Measurements from ENCODE around the gene HPX.

Gene HPX

DNA sequence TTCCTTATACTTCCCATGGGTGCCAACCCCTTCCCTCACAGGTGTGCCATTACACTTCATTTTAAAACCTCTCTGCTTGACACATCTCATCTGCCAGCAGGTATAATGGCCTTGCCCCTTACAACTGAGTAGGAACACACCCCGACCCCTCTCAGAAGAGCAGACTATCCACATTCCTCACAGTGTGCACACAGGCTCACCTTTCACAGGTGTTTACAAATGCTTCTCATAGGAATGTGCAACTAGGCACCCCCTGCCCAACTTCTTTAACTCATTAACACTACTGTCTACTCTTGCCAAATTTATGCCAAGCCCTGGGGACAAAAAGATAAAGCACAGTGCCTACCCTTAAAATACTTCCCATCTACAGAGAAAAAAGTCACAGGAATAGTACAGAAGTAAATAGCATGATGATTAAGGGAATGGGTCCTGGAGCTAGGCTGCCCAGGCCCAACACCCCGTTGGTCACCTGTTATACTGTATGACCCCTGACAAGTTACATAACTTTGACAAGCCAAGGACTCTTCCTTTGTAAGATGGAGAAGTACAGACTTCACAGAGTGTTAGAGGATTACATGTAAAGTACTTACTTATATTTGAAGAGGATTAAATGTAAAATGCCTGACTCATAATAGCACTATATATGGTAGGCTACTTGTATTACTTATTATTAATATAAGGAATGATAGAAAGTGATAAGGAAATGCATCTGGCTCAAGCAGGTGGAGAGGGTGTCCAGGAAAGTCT, 17.7 kb upstream of the HPX start:
- DNase-seq = no peak

GRCh38 chr11:6457581-6458320, 17.0 kb upstream of the HPX start:
- no peak for DNase-seq

DNA sequence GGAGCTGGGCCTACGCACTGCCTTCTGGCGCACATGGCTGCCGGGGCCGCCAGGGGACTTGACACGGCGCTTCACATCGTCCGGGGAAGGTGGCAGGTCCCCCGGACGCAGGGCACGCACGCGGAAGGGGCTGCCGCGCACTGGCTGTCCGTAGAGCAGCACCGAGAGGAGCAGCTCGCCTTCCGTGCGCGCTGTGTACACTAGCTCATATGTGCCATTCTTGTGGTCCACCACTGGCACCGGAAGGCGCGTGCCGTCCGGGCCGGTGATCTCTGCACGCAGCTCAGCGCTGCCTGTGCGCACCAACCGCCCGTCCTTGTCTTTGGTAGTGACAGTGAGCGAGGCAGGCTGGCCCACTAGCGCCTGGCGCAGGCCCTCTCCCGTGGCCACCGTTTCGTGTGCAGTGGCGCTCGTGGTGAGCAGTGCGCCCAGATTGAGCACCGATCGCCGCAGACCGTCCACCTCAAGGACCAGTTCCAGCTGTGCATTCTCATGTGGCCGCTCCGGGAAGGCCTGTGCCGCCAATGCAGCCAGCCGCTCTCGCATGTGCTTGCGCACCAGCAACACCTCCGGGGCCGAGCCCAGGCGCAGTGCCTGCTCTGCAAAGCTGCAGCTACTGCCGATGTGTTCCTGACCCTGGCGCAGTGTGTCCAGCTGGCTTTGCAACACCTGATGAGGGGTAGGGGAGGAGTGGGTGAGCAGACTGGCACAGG, 15.7 kb upstream of the HPX start:
- no peak for DNase-seq

DNA sequence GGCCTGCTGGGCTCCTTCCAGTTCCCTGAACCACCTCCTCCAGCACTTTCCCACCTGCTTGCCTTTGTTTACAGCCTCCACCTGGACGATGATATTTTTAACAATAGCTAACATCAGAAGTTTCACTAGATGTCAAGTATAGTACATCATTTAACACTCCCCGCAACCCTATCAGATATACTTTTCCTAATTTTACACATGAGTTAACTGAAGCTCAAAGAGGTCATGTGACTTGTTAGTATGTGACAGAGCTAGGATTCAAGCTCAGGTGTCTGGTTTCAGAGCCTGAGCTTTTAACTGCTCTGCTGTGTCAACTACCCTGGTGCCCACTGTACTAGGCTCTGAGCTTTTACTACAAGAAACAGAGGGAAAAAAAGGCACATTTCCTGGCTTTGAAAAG, 14.3 kb upstream of the HPX start:
- DNase-seq = no peak

DNA sequence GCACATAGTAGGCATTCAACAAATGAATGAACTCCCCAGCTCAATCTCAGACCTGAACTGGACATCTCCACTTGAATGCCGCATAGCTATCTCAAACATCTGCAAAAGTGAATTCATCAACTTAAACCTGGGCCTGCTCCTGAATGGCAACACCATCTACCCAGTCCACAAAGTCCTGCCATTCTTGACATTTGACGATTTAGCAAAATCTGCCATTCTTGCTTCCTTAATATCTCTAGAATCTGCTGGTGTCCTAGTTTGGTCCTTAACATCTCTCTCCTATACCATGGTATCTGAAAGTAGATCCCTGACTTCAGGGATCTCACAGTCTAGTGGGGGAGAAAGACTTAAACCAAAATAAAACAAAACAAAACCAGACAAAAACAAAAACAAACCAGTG, 12.4 kb upstream of the HPX start:
- no peak for DNase-seq

DNA sequence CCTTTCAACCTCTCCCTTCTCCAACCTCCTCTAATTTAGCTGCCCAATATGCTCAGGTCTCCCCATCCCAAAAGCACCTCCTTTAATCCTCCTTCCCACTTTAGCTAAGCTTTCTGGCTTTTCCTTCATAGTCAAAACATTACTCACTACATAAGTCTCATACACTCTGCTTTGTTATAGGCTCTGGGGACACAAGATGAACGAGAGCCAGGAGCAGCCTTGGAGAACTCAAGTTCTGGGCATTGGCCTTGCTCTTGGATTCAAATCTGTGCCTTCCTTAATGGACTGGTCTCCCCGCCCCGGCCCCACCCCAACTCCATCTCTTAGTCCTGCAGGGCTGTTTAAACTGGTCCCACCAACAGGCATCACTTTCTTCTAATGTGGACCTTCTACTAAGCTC, 11.4 kb upstream of the HPX start:
- DNase-seq = no peak

GRCh38 chr11:6448574-6448973, 7.8 kb upstream of the HPX start:
- no peak for DNase-seq

DNA sequence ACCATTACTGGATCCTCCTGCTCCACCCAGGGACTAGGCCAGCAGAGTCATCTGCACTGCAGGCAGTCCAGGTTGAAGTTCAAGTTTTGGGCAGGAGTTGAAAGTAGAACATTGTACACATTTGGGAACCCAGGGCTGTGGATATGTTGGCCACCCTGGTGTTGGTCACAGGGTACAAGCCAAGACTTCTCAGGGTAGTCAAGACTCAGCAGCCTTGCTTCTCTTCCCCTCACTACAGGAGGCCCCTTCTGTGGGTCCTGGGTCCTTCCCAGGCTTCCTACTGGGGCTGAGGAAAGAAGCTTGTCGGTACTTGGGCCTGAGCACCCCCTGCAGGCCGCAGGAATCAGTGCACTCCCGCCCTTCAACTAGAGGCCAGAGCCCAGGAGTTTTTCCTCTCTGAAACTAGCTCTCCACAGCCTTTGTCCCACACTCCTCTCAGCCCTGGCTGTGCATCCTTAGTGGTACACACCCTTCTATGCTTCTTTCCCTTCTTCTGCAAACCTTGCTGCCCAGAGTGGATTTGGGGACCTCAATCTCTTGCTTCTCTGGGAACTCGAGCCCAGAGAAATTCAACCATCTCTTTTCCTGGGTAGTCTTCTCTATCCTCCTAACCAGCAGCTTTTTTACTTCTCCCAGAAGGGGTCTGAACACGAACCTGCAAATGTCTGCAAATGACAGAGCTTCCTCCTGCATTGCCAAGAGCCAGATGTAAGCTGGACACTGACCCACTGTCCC, 2.6 kb upstream of the HPX start:
- peak; percentile 25 to 71 for DNase-seq

GRCh38 chr11:6442441-6442840, 1.7 kb upstream of the HPX start:
- no peak for DNase-seq

GRCh38 chr11:6438979-6439571, 1.7 kb downstream of the HPX start:
- DNase-seq = peak; percentile 70 to 76

DNA sequence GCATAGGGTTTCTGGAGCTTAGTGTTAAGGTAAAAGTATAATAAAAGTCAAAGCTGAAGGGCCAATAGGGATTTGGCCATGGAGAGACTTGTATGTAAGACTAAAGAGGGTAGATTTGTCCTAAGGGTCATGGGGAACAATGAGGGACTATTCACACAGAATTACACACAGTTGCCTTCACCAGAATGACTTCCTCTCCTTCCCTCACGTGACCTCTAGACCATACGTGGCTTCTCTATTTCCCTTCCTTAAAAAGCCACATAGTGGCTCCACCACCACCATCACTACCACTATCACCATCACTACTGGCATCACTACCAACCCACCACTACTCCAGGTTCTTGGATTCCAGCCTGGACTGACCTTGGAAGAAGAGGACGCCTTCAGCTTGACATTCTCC, 2.8 kb downstream of the HPX start:
- peak; percentile 65 to 77 for DNase-seq

GRCh38 chr11:6437423-6437822, 3.4 kb downstream of the HPX start:
- DNase-seq = no peak

GRCh38 chr11:6433998-6434660, 6.7 kb downstream of the HPX start:
- no peak for DNase-seq

- no peak for DNase-seq
These were observed 8.9 kb downstream of the HPX start for GRCh38 chr11:6431861-6432260.

- no peak for DNase-seq
These were observed 13.3 kb downstream of the HPX start for GRCh38 chr11:6427516-6427915.

GRCh38 chr11:6420677-6421076, 20.1 kb downstream of the HPX start:
- DNase-seq = no peak

DNA sequence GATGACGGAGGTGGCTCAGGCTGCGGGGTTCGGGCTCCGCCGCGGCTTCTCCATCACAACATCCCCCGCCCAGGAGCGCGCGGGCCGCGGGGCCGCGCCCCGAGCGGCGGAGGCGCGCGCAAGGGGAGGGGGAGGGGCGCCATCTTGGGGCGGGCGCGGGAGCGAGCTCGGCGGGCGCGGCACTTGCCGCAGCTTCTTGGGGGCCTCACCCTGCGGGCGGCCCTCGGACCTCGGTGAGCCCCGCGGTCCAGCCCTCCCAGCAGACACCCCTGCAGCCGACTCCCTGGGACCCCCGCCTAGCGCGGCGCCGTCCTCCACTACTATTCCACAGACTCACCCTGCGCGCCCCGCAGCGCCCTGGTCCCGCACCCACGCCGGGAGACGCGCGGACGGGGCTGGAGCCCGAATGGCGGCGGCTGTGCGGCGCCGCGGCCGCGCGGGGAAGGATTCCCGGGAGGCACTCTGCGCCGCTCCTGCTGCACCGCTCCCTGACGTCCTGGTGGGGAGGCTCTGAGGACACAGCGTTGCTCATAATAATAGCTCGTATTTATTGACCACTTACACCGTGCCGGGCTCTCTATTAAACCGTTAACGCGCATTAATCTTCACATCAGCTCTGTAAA, 21.7 kb downstream of the HPX start, which contains the start of gene APBB1:
Gene APBB1, minus strand, starts transcription at position 86 of the 623 bp plus-strand sequence. CDS start 7,747 bp downstream, outside the sequence.
- DNase-seq = no peak

DNA sequence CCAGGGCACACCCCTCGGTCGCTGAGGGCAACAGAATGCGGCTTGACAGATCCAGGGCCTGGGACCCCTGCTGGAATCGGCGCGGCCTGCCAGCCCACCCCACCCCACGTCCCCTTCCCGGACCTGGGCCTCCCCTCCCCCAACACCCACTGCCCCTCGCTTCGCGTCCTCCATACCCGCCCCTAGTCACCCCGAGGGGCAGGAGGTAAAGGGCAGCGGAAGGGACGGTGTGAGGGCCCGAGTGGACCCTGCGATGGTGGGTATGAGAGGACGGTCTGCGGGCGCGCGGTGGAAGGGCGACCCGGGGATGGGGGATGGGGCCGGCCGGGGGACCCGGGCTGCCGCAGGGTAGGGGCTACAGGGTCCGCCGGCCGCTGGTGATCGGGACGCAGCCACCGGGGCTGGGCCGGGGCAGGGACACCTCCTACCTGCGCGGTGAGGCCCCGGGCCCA, 22.2 kb downstream of the HPX start:
- DNase-seq = no peak

DNA sequence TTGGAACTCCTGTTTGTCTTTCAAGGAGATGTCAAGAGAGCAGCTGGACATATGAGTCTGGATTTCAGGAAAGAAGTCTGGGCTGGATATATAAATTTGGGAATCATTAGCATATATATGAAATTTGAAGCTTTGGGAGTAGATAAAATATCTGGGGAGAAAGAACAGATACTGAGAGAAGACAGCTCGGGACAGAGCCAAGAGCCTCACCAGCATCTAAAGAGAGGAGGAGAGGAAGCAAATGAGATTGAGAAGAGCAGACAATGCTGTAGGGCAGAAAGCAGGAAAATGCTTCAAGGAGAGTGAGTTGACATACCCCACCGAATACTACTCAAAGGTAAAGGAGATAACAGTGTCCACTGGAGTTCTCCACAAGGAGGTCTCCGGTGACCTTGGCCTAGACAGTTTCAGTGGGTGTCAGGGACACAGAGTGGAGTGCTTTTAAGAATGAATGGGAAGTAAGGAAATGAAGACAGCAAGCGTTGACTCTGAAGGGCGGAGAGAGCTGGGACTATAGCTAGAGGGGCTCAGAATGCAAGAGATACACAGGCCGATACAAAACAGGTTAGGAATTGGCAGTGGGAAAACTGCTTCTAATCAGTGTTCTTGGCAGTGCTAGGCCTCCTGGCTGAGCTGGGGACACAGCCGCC, 22.8 kb downstream of the HPX start:
- DNase-seq = no peak

DNA sequence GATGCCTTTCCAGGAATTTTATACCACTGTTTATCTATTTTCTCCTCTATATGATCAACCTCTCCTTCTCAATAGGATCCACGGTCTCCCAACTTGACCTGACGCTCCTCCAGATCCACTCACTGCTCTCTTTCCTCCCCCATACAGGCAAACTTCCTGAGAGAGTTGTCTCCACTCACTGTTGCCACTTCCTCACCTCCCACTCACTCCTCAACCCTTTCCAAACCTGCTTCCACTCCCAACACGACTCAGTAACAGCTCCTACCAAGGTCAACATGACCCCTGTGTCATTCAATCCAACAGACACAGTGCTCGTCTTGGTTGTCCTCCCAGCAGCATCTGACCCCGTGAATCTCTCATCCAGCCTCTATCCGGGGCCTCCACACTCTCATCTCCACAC, 25.0 kb downstream of the HPX start:
- peak; percentile 31 to 57 for DNase-seq

- peak; percentile 43 to 46 for DNase-seq
These were observed 25.9 kb downstream of the HPX start for GRCh38 chr11:6414874-6415328.

Measured in inflammatory macrophage treated with lipopolysaccharide for 1 hour (primary cell).